Limb (tissue), 2 donors: ENCODE measurements around the gene EPS15.
"Not testable (repeated sequence)": the region's sequence is repeated elsewhere in the genome, so short reads cannot be mapped to it uniquely, and the experiment has no call there.

Experiments used
- DNase-seq, 2 donors: peaks; one replicate each; pipeline ENCODE4 v3.0.0-alpha.2; 2016; ENCODE audit errors: extremely low spot score in 2 of 2

The EPS15 gene

GRCh38 chr1:51432146-51432545, 86.9 kb downstream of the EPS15 start:
- DNase-seq: no peak

GRCh38 chr1:51427438-51427837, 91.6 kb downstream of the EPS15 start:
- no peak for DNase-seq

- no peak for DNase-seq
These were observed 93.1 kb downstream of the EPS15 start for GRCh38 chr1:51425955-51426354.

GRCh38 chr1:51425273-51425672, 93.8 kb downstream of the EPS15 start:
- DNase-seq: no peak

GRCh38 chr1:51423073-51423821, 95.8 kb downstream of the EPS15 start:
- DNase-seq: no peak

- DNase-seq: no peak
These were observed 96.5 kb downstream of the EPS15 start for GRCh38 chr1:51422367-51423072.

- DNase-seq: peak in 1 of 2 donors; percentile 74
These were observed 97.1 kb downstream of the EPS15 start for GRCh38 chr1:51421964-51422363.

- no peak for DNase-seq
These were observed 98.0 kb downstream of the EPS15 start for GRCh38 chr1:51420867-51421627.

GRCh38 chr1:51418384-51418959, 100.6 kb downstream of the EPS15 start:
- no peak for DNase-seq

GRCh38 chr1:51417496-51418383, 101.3 kb downstream of the EPS15 start:
- no peak for DNase-seq

- DNase-seq: no peak
These were observed 102.2 kb downstream of the EPS15 start for GRCh38 chr1:51416910-51417309.

- DNase-seq: no peak
These were observed 103.1 kb downstream of the EPS15 start for GRCh38 chr1:51415963-51416362.

GRCh38 chr1:51414811-51415210, 104.3 kb downstream of the EPS15 start:
- no peak for DNase-seq

GRCh38 chr1:51411820-51412219, 107.2 kb downstream of the EPS15 start:
- DNase-seq: not testable (repeated sequence)

- no peak for DNase-seq
These were observed 108.3 kb downstream of the EPS15 start for GRCh38 chr1:51410568-51411460.

- DNase-seq: not testable (repeated sequence)
These were observed 109.1 kb downstream of the EPS15 start for GRCh38 chr1:51409755-51410541.

- DNase-seq: no peak
These were observed 126.8 kb downstream of the EPS15 start for GRCh38 chr1:51392241-51392640.

GRCh38 chr1:51390641-51391040, 128.4 kb downstream of the EPS15 start:
- DNase-seq: not testable (repeated sequence)

GRCh38 chr1:51387288-51387687, 131.8 kb downstream of the EPS15 start:
- DNase-seq: not testable (repeated sequence)
